Measurements from ENCODE around the gene DLGAP1.

DLGAP1 gene

GRCh38 chr18:3983351-3983969 lies 471.6 kb downstream of the DLGAP1 start (continued):
- no peak for TF ChIP-seq TSHZ1 (tag by site-specific recombination; IDR thresholded peaks at IDR 0.05; ENCODE audit: borderline replicate concordance)
- no peak for TF ChIP-seq ZNF670 (tag by site-specific recombination; IDR thresholded peaks at IDR 0.05; ENCODE audit: low read depth)
- TF ChIP-seq ZNF473 (tag by site-specific recombination; IDR thresholded peaks at IDR 0.05) = no peak
- no peak for TF ChIP-seq ZNF202 (tag by site-specific recombination; IDR thresholded peaks at IDR 0.05; ENCODE audit: borderline replicate concordance)
- TF ChIP-seq ZNF292 (tag by site-specific recombination; IDR thresholded peaks at IDR 0.05; ENCODE audit: borderline replicate concordance, low read depth) = no peak
- TF ChIP-seq ZNF580 (tag by site-specific recombination; IDR thresholded peaks at IDR 0.05) = no peak
- TF ChIP-seq ZNF544 (tag by site-specific recombination; IDR thresholded peaks at IDR 0.05) = no peak
- TF ChIP-seq HIC1 (tag by site-specific recombination; IDR thresholded peaks at IDR 0.05) = no peak
- TF ChIP-seq ZBTB10 (tag by site-specific recombination; IDR thresholded peaks at IDR 0.05) = no peak
- TF ChIP-seq ZNF362 (tag by site-specific recombination; IDR thresholded peaks at IDR 0.05) = no peak
- no peak for TF ChIP-seq KLF7 (tag by site-specific recombination; IDR thresholded peaks at IDR 0.05; ENCODE audit: borderline replicate concordance)
- TF ChIP-seq KLF1 (tag by site-specific recombination; IDR thresholded peaks at IDR 0.05) = peak; percentile 74
- no peak for TF ChIP-seq ZNF776 (tag by site-specific recombination; IDR thresholded peaks at IDR 0.05; ENCODE audit: borderline replicate concordance)
- TF ChIP-seq ZNF664 (tag by site-specific recombination; IDR thresholded peaks at IDR 0.05) = no peak
- no peak for TF ChIP-seq ZNF302 (tag by site-specific recombination; IDR thresholded peaks at IDR 0.05; ENCODE audit: low read depth)
- TF ChIP-seq ZBTB11 (tag by site-specific recombination; conservative IDR thresholded peaks at IDR 0.05; ENCODE audit: low read depth) = peak; percentile 60
- peak; percentile 56 for TF ChIP-seq ZBTB21 (tag by site-specific recombination; IDR thresholded peaks at IDR 0.05)
- TF ChIP-seq SP7 (tag by site-specific recombination; IDR thresholded peaks at IDR 0.05) = peak; percentile 93
- peak; percentile 32; the same call in 1 of the 2 replicates for TF ChIP-seq KLF8 (tag by site-specific recombination; IDR thresholded peaks at IDR 0.05)
- TF ChIP-seq PRDM4 (tag by site-specific recombination; IDR thresholded peaks at IDR 0.05) = peak; percentile 87
- no peak for TF ChIP-seq REPIN1 (tag by site-specific recombination; IDR thresholded peaks at IDR 0.05; ENCODE audit: low read depth)
- no peak for TF ChIP-seq ZNF785 (tag by site-specific recombination; IDR thresholded peaks at IDR 0.05)
- TF ChIP-seq ZBTB1 (tag by site-specific recombination; IDR thresholded peaks at IDR 0.05) = no peak
- no peak for TF ChIP-seq ZNF121 (tag by site-specific recombination; IDR thresholded peaks at IDR 0.05)
